Hepatocyte (in vitro differentiated cells): Measurements from ENCODE around the gene IL4R.

ENCODE experiments used
- CTCF ChIP-seq: fragments of 200-600 bp; sonication (generic); IDR thresholded peaks from 2 replicates; pipeline ENCODE4 v1.5.1; 2016; ENCODE audit warnings: antibody characterized with exemption, mild to moderate bottlenecking; ENCODE audit not compliant: poor library complexity
- EZH2 ChIP-seq: fragments of 200-600 bp; sonication (generic); IDR thresholded peaks from 2 replicates; pipeline ENCODE4 v1.6.1; 2016; ENCODE audit warnings: antibody characterized with exemption, mild to moderate bottlenecking, borderline replicate concordance

- no peak for TF ChIP-seq CTCF
- no peak for TF ChIP-seq EZH2
Observed at GRCh38 chr16:27321013-27321915, 7.5 kb downstream of the IL4R start.
